Trophoblast cell (in vitro differentiated cells and primary cell): ENCODE data around the gene ICOS.

Experiments
- DNase-seq, 2 donors: peaks; one replicate each; pipeline ENCODE4 v3.0.0-alpha.2; 2016
- H2AFZ ChIP-seq: 2 replicates; pipeline ENCODE4 v1.6.1; 2013; ENCODE audit warnings: low read length, moderate library complexity, mild to moderate bottlenecking; ENCODE audit not compliant: insufficient read depth, poor library complexity
- H2AK5ac ChIP-seq: 2 replicates; pipeline ENCODE4 v1.6.1; 2013; ENCODE audit warnings: mild to moderate bottlenecking, low read length
- H2BK120ac ChIP-seq: 2 replicates; pipeline ENCODE4 v1.6.1; 2013; ENCODE audit warnings: low read length, mild to moderate bottlenecking, moderate library complexity; ENCODE audit not compliant: insufficient read depth, poor library complexity
- H2BK12ac ChIP-seq: 2 replicates; pipeline ENCODE4 v1.6.1; 2013; ENCODE audit warnings: mild to moderate bottlenecking, low read length, moderate library complexity
- H2BK5ac ChIP-seq: 2 replicates; pipeline ENCODE4 v1.6.1; 2013; ENCODE audit warnings: low read length, low read depth, moderate library complexity, mild to moderate bottlenecking; ENCODE audit not compliant: poor library complexity
- H3K14ac ChIP-seq: 2 replicates; pipeline ENCODE4 v1.6.1; 2013; ENCODE audit warnings: mild to moderate bottlenecking, low read length
- H3K18ac ChIP-seq: 2 replicates; pipeline ENCODE4 v1.6.1; 2013; ENCODE audit warnings: mild to moderate bottlenecking, low read length
- H3K23ac ChIP-seq: 2 replicates; pipeline ENCODE4 v1.6.1; 2013; ENCODE audit warnings: low read length
- H3K27ac ChIP-seq: 2 replicates; pipeline ENCODE4 v1.5.1; 2013; ENCODE audit warnings: low read depth, mild to moderate bottlenecking, inconsistent platforms, low read length, moderate library complexity
- H3K27me3 ChIP-seq: 2 replicates; pipeline ENCODE4 v1.6.1; 2013; ENCODE audit warnings: inconsistent platforms, mild to moderate bottlenecking, low read length, moderate library complexity; ENCODE audit not compliant: insufficient read depth
- H3K36me3 ChIP-seq, 2 experiments: 1 replicate in 1 of 2; 2 replicates in 1 of 2; pipeline ENCODE4 v1.6.1; 2013; ENCODE audit warnings: low read length in 2 of 2, mild to moderate bottlenecking in 2 of 2, moderate library complexity in 1 of 2; ENCODE audit not compliant: insufficient read depth in 2 of 2, control insufficient read depth in 1 of 2
- H3K4ac ChIP-seq: 2 replicates; pipeline ENCODE4 v1.6.1; 2013; ENCODE audit warnings: low read depth, mild to moderate bottlenecking, low read length, moderate library complexity
- H3K4me1 ChIP-seq, 2 experiments: 1 replicate in 1 of 2; 2 replicates in 1 of 2; pipeline ENCODE4 v1.6.1; 2013; ENCODE audit warnings: low read length in 2 of 2, mild to moderate bottlenecking in 2 of 2, moderate library complexity in 1 of 2; ENCODE audit not compliant: insufficient read depth in 2 of 2, control insufficient read depth in 1 of 2
- H3K4me2 ChIP-seq: 2 replicates; pipeline ENCODE4 v1.6.1; 2013; ENCODE audit warnings: inconsistent platforms, mild to moderate bottlenecking, low read length, moderate library complexity
- H3K4me3 ChIP-seq: 2 replicates; pipeline ENCODE4 v1.5.1; 2013; ENCODE audit warnings: mild to moderate bottlenecking, low read depth, low read length, inconsistent platforms
- H3K79me1 ChIP-seq: one replicate; pipeline ENCODE4 v1.6.1; 2013; ENCODE audit warnings: low read length
- H3K79me2 ChIP-seq: 2 replicates; pipeline ENCODE4 v1.6.1; 2013; ENCODE audit warnings: low read length, mild to moderate bottlenecking; ENCODE audit not compliant: control insufficient read depth, insufficient read depth, poor library complexity
- H3K9ac ChIP-seq: 2 replicates; pipeline ENCODE4 v1.6.1; 2013; ENCODE audit warnings: mild to moderate bottlenecking, low read length
- H3K9me3 ChIP-seq: 2 replicates; pipeline ENCODE4 v1.6.1; 2013; ENCODE audit warnings: low read depth, mild to moderate bottlenecking, control low read depth, inconsistent platforms, low read length; ENCODE audit not compliant: insufficient read depth
- H4K12ac ChIP-seq: 2 replicates; pipeline ENCODE4 v1.6.1; 2013; ENCODE audit warnings: low read depth, mild to moderate bottlenecking, low read length, moderate library complexity
- H4K8ac ChIP-seq: 2 replicates; pipeline ENCODE4 v1.6.1; 2013; ENCODE audit warnings: low read depth, mild to moderate bottlenecking, low read length, moderate library complexity
- H4K91ac ChIP-seq: one replicate; pipeline ENCODE4 v1.6.1; 2013; ENCODE audit warnings: low read depth, mild to moderate bottlenecking, low read length, moderate library complexity
- WGBS: extraction: QIAGEN DNeasy Blood & Tissue Kit; methylation state at CpG from one replicate; pipeline ENCODE4 v1.1.7; 2013; ENCODE audit warnings: missing lambda C conversion rate; ENCODE audit not compliant: insufficient read length, insufficient coverage; ENCODE audit errors: extremely low coverage; 5-methylcytosine and 5-hydroxymethylcytosine counted together

ICOS gene

GRCh38 chr2:203893840-203894239 lies 42.7 kb upstream of the ICOS start:
- H4K91ac ChIP-seq = no peak overlapping the region
- no peak overlapping the region for H2AFZ ChIP-seq
- no peaks in the 10 kb centered on the region for H3K79me2 ChIP-seq
- H3K4ac ChIP-seq = no peak overlapping the region
- H2BK12ac ChIP-seq = no peak overlapping the region
- H2BK5ac ChIP-seq = no peak overlapping the region
- H3K4me3 ChIP-seq = no peak overlapping the region
- H2AK5ac ChIP-seq = no peak overlapping the region
- no peak overlapping the region for H2BK120ac ChIP-seq
- H3K18ac ChIP-seq = no peak overlapping the region
- WGBS = no CpG with 5 or more reads among the region's 7 CpGs
- peak in 1 of 2 donors; percentile 36 for DNase-seq
- H3K4me1 ChIP-seq = peaks cover 2 to 3% of the 10 kb centered on the region in 2 experiments
- H3K27ac ChIP-seq = no peak overlapping the region
- H3K9ac ChIP-seq = no peak overlapping the region
- no peaks in the 10 kb centered on the region for H3K27me3 ChIP-seq
- H3K4me2 ChIP-seq = no peak overlapping the region
- no peak overlapping the region for H3K14ac ChIP-seq
- H3K9me3 ChIP-seq = peaks cover 1% of the 10 kb centered on the region
- no peak overlapping the region for H4K8ac ChIP-seq
- no peak overlapping the region for H3K23ac ChIP-seq
- H3K79me1 ChIP-seq = no peaks in the 10 kb centered on the region
- H3K36me3 ChIP-seq = no peaks in the 10 kb centered on the region
- H4K12ac ChIP-seq = no peak overlapping the region

- Histone ChIP-seq H3K9me3 (peaks cover 1% of the 10 kb centered on the region), H3K79me1 (no peaks in the 10 kb centered on the region), H4K12ac (no peak overlapping the region), H3K27ac (no peak overlapping the region), H3K4me1 (peaks cover 2 to 3% of the 10 kb centered on the region in 2 experiments), H3K9ac (no peak overlapping the region), H3K23ac (no peak overlapping the region), H3K4me3 (no peak overlapping the region), H4K8ac (no peak overlapping the region), H3K36me3 (no peaks in the 10 kb centered on the region), H2BK120ac (no peak overlapping the region), H2BK12ac (no peak overlapping the region), H2BK5ac (no peak overlapping the region), H3K27me3 (no peaks in the 10 kb centered on the region), H3K18ac (no peak overlapping the region), H2AFZ (no peak overlapping the region), H3K79me2 (no peaks in the 10 kb centered on the region), H3K14ac (no peak overlapping the region), H3K4me2 (no peak overlapping the region), H2AK5ac (no peak overlapping the region), H4K91ac (no peak overlapping the region), H3K4ac (no peak overlapping the region)
- WGBS = no CpG with 5 or more reads among the region's 1 CpG
- DNase-seq = peak in 1 of 2 donors; percentile 72
Observed at GRCh38 chr2:203894262-203894661, 42.3 kb upstream of the ICOS start.

- WGBS = no CpG with 5 or more reads among the region's 2 CpGs
- no peak overlapping the region for H3K18ac ChIP-seq
Observed at GRCh38 chr2:203897544-203897943, 39.0 kb upstream of the ICOS start.

GRCh38 chr2:203898657-203899056 lies 37.9 kb upstream of the ICOS start:
- no peaks in the 10 kb centered on the region for H3K79me1 ChIP-seq
- no peak for DNase-seq
- no peak overlapping the region for H4K12ac ChIP-seq
- H3K4me1 ChIP-seq = no peaks in the 10 kb centered on the region
- no peak overlapping the region for H3K18ac ChIP-seq
- H3K23ac ChIP-seq = no peak overlapping the region
- no peak overlapping the region for H3K9ac ChIP-seq
- H3K36me3 ChIP-seq = no peaks in the 10 kb centered on the region
- no peaks in the 10 kb centered on the region for H3K79me2 ChIP-seq
- WGBS = no CpG with 5 or more reads among the region's 2 CpGs
- H2AFZ ChIP-seq = no peak overlapping the region
- H3K4me2 ChIP-seq = no peak overlapping the region
- no peak overlapping the region for H2BK5ac ChIP-seq
- H3K9me3 ChIP-seq = no peaks in the 10 kb centered on the region
- no peaks in the 10 kb centered on the region for H3K27me3 ChIP-seq
- no peak overlapping the region for H3K14ac ChIP-seq
- H3K4me3 ChIP-seq = no peak overlapping the region
- no peak overlapping the region for H3K4ac ChIP-seq
- no peak overlapping the region for H2BK12ac ChIP-seq
- H4K91ac ChIP-seq = no peak overlapping the region
- H4K8ac ChIP-seq = no peak overlapping the region
- no peak overlapping the region for H3K27ac ChIP-seq
- no peak overlapping the region for H2BK120ac ChIP-seq
- no peak overlapping the region for H2AK5ac ChIP-seq

More at GRCh38 chr2:203897544-203897943, 39.0 kb upstream of the ICOS start:
- Histone ChIP-seq H3K79me1 (no peaks in the 10 kb centered on the region), H4K8ac (no peak overlapping the region), H4K12ac (no peak overlapping the region), H2BK120ac (no peak overlapping the region), H3K9ac (no peak overlapping the region), H3K4me3 (no peak overlapping the region), H3K27me3 (no peaks in the 10 kb centered on the region), H3K14ac (no peak overlapping the region), H3K79me2 (no peaks in the 10 kb centered on the region), H3K36me3 (no peaks in the 10 kb centered on the region), H2AK5ac (no peak overlapping the region), H4K91ac (no peak overlapping the region), H3K4me1 (no peaks in the 10 kb centered on the region), H2AFZ (no peak overlapping the region), H3K4ac (no peak overlapping the region), H2BK5ac (no peak overlapping the region), H2BK12ac (no peak overlapping the region), H3K4me2 (no peak overlapping the region), H3K23ac (no peak overlapping the region), H3K9me3 (no peaks in the 10 kb centered on the region), H3K27ac (no peak overlapping the region)
- DNase-seq = no peak
